B cell (primary cell): ENCODE results near the gene KIF25. TPM values are rescaled to one million over a fixed set of nuclear protein-coding genes. Genes with fewer than 3 reads are reported as not detected.

ENCODE experiments used
- ATAC-seq: fragments of 200-7000 bp; cut with Tn5 transposase; one replicate; pipeline ENCODE4 v1.10.0; 2021; ENCODE audit warnings: low read depth, mild to moderate bottlenecking, moderate number of reproducible peaks, moderate library complexity
- CTCF ChIA-PET: fragments of 350-600 bp; sonication (Branson Sonifier 250); formaldehyde crosslinking; loops from one replicate; lab custom pipeline; 2021; ENCODE audit warnings: antibody characterized with exemption, inconsistent platforms; lab: Charles Lee
- POLR2A ChIA-PET: fragments of 350-600 bp; sonication (Branson Sonifier 250); formaldehyde crosslinking; loops from one replicate; lab custom pipeline; 2021; ENCODE audit warnings: antibody characterized with exemption; lab: Charles Lee
- DNase-seq: peaks from one replicate; pipeline ENCODE4 v3.0.0; 2013
- H2AFZ ChIP-seq: 2 replicates; pipeline ENCODE4 v1.6.1; 2012; ENCODE audit warnings: mild to moderate bottlenecking, low read depth, low read length; ENCODE audit not compliant: insufficient read depth, poor library complexity, severe bottlenecking
- H3K27ac ChIP-seq, 2 donors: 1 replicate in 1 of 2; 2 replicates in 1 of 2; pipeline ENCODE4 v1.5.1; 2012 to 2013; ENCODE audit warnings: low read length in 2 of 2, mild to moderate bottlenecking in 2 of 2, moderate library complexity in 1 of 2
- H3K27me3 ChIP-seq, 4 experiments: fragments of 200-600 bp in 1 of 4; sonication (generic) in 1 of 4; replicated peaks in 1 of 4; 1 replicate in 2 of 4; 2 replicates in 2 of 4; pipeline versions ENCODE4 v1.6.1 to v1.7.0; 2013 to 2016; ENCODE audit warnings: low read length in 3 of 4, mild to moderate bottlenecking in 2 of 4, mixed read lengths in 1 of 4, moderate library complexity in 1 of 4; ENCODE audit not compliant: insufficient read depth in 4 of 4, control insufficient read depth in 3 of 4; ENCODE audit errors: control extremely low read depth in 1 of 4
- H3K36me3 ChIP-seq, 2 experiments: replicated peaks in 1 of 2; 1 replicate in 1 of 2; 2 replicates in 1 of 2; pipeline versions ENCODE4 v1.6.1 to v1.7.1; 2013; ENCODE audit warnings: low read length in 1 of 2; ENCODE audit not compliant: insufficient read depth in 2 of 2, control insufficient read depth in 1 of 2; ENCODE audit errors: control extremely low read depth in 1 of 2, extremely low read depth in 1 of 2
- H3K4me1 ChIP-seq, 2 donors: fragments of 200-600 bp in 1 of 2; sonication (generic) in 1 of 2; 1 replicate in 1 of 2; 2 replicates in 1 of 2; pipeline versions ENCODE4 v1.5.1 to v1.6.1; 2013 to 2017; ENCODE audit warnings: low read length in 2 of 2; ENCODE audit not compliant: control insufficient read depth in 2 of 2, insufficient read depth in 2 of 2
- H3K4me2 ChIP-seq: replicated peaks from 2 replicates; pipeline ENCODE3; 2012; ENCODE audit warnings: mild to moderate bottlenecking, low read depth, low read length; ENCODE audit not compliant: poor library complexity, severe bottlenecking
- H3K4me3 ChIP-seq, 5 experiments: fragments of 200-600 bp in 1 of 5; sonication (generic) in 1 of 5; 1 replicate in 3 of 5; 2 replicates in 2 of 5; pipeline versions ENCODE4 v1.5.1 to v1.7.0; 2011 to 2016; ENCODE audit warnings: low read length in 4 of 5, mild to moderate bottlenecking in 4 of 5, low read depth in 2 of 5, control low read depth in 1 of 5, moderate library complexity in 1 of 5; ENCODE audit not compliant: insufficient read depth in 1 of 5; ENCODE audit errors: control extremely low read depth in 1 of 5, extremely low read depth in 1 of 5
- H3K79me2 ChIP-seq: fragments of 200-600 bp; sonication (generic); one replicate; pipeline ENCODE4 v1.6.0; 2016; ENCODE audit warnings: low read length; ENCODE audit not compliant: control insufficient read depth, insufficient read depth
- H3K9ac ChIP-seq: fragments of 200-600 bp; sonication (generic); 2 replicates; pipeline ENCODE4 v1.6.1; 2017; ENCODE audit warnings: mild to moderate bottlenecking, low read length, moderate library complexity
- H3K9me3 ChIP-seq, 3 donors: one replicate each; pipeline versions ENCODE4 v1.6.1 to v1.7.1; 2013; ENCODE audit warnings: low read length in 2 of 3; ENCODE audit not compliant: control insufficient read depth in 2 of 3, insufficient read depth in 1 of 3; ENCODE audit errors: control extremely low read depth in 1 of 3
- H4K20me1 ChIP-seq: 2 replicates; pipeline ENCODE4 v1.6.0; 2012; ENCODE audit warnings: mild to moderate bottlenecking, low read length; ENCODE audit not compliant: insufficient read depth, control insufficient read depth, poor library complexity, severe bottlenecking
- H3K27ac Mint-ChIP-seq: one replicate; pipeline ENCODE4 v1.8.0; 2021; ENCODE audit warnings: mixed read lengths
- H3K27me3 Mint-ChIP-seq: one replicate; pipeline ENCODE4 v1.8.0; 2021; ENCODE audit warnings: mixed read lengths
- H3K4me1 Mint-ChIP-seq: one replicate; pipeline ENCODE4 v1.8.0; 2021; ENCODE audit warnings: mixed read lengths
- H3K4me3 Mint-ChIP-seq: one replicate; pipeline ENCODE4 v1.8.0; 2021; ENCODE audit warnings: mixed read lengths
- H3K9me3 Mint-ChIP-seq: one replicate; pipeline ENCODE4 v1.8.0; 2022; ENCODE audit warnings: mixed read lengths; ENCODE audit not compliant: insufficient read depth
- EZH2 ChIP-seq: IDR thresholded peaks from 2 replicates; pipeline ENCODE4 v1.6.1; 2012; ENCODE audit warnings: borderline replicate concordance, low read depth, mild to moderate bottlenecking, moderate library complexity, low read length; ENCODE audit not compliant: insufficient read depth, poor library complexity, severe bottlenecking
- WGBS: methylation state at CpG from one replicate; pipeline ENCODE4 v1.1.5; 2013; ENCODE audit warnings: missing lambda C conversion rate; ENCODE audit not compliant: insufficient coverage; 5-methylcytosine and 5-hydroxymethylcytosine counted together
- intact Hi-C: fragments of 100-400 bp; cut with micrococcal nuclease; formaldehyde crosslinking; loops from one replicate; pipeline ENCODE4 v1.10.0; 2022
- polyA plus RNA-seq: library from polyadenylated mRNA; depleted of rRNA; stranded (reverse); fragments of >200 nt; gene quantifications from 2 replicates; pipeline ENCODE4 v1.2.3, GENCODE V29; 2012
- total RNA-seq, 2 donors: library from RNA; stranded (reverse); fragments of 120-200 nt in 1 of 2; gene quantifications; 1 replicate in 1 of 2; 2 replicates in 1 of 2; pipeline versions ENCODE4 v1.2.3 to v1.2.4, GENCODE V29; 2013 to 2022
- TF ChIP-seq, protein P1 (sequence below): fragments of 200-600 bp; IDR thresholded peaks from one replicate; pipeline ENCODE4 v1.8.0; 2022; ENCODE audit warnings: antibody characterized with exemption, mild to moderate bottlenecking

Gene KIF25
- total and polyA plus RNA-seq, 2 donors (not counting 1 experiment from before 2014, with no cell fraction given): not detected

DNA sequence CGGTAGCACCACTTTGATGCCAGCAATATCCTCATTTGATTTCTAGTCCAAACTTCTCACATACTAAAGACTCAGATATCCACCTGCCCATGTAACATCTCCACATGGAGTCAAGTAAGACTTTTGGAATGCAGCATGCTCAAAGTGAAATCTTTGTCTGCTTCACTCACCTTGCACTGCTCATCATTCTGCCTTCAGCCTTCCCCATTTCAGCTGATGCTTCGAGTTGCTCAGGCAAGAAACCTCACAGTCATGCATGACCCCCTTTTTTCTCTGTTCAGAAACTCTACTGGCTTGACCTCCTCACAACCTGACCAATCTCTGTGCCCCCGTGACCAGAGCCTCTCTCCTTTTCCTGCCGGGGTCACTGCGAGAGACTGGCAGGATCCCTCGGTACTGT, 41.0 kb upstream of the KIF25 start:
- intact Hi-C loops: no loop called here
- H3K27ac Mint-ChIP-seq: no peak overlapping the region
- no peaks in the 10 kb centered on the region for H3K4me1 Mint-ChIP-seq
- H3K4me3 Mint-ChIP-seq: no peak overlapping the region
- no peak for ATAC-seq
- 85% methylated on average over 6 of the region's 6 CpGs for WGBS
- H3K4me2 ChIP-seq: no peak overlapping the region
- H3K4me3 ChIP-seq: no peak overlapping the region
- H3K79me2 ChIP-seq: no peaks in the 10 kb centered on the region
- no peaks in the 10 kb centered on the region for H4K20me1 ChIP-seq
- TF ChIP-seq, protein P1, sequence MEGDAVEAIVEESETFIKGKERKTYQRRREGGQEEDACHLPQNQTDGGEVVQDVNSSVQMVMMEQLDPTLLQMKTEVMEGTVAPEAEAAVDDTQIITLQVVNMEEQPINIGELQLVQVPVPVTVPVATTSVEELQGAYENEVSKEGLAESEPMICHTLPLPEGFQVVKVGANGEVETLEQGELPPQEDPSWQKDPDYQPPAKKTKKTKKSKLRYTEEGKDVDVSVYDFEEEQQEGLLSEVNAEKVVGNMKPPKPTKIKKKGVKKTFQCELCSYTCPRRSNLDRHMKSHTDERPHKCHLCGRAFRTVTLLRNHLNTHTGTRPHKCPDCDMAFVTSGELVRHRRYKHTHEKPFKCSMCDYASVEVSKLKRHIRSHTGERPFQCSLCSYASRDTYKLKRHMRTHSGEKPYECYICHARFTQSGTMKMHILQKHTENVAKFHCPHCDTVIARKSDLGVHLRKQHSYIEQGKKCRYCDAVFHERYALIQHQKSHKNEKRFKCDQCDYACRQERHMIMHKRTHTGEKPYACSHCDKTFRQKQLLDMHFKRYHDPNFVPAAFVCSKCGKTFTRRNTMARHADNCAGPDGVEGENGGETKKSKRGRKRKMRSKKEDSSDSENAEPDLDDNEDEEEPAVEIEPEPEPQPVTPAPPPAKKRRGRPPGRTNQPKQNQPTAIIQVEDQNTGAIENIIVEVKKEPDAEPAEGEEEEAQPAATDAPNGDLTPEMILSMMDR: no peak
- no peak for TF ChIP-seq EZH2
- H3K27me3 Mint-ChIP-seq: no peaks in the 10 kb centered on the region
- no peaks in the 10 kb centered on the region for H3K9me3 Mint-ChIP-seq
- H3K27ac ChIP-seq: no peak overlapping the region
- no peaks in the 10 kb centered on the region for H3K9me3 ChIP-seq
- no peak overlapping the region for H2AFZ ChIP-seq
- POLR2A ChIA-PET: no interaction called here
- no peaks in the 10 kb centered on the region for H3K36me3 ChIP-seq
- no peak overlapping the region for H3K9ac ChIP-seq
- no peak for DNase-seq
- CTCF ChIA-PET: no interaction called here
- H3K27me3 ChIP-seq: no peaks in the 10 kb centered on the region
- H3K4me1 ChIP-seq: no peaks in the 10 kb centered on the region

GRCh38 chr6:167956983-167957492, 40.4 kb upstream of the KIF25 start:
- no peaks in the 10 kb centered on the region for H3K27me3 Mint-ChIP-seq

More at GRCh38 chr6:167956983-167957492, 40.4 kb upstream of the KIF25 start:
- no peaks in the 10 kb centered on the region for H4K20me1 ChIP-seq
- H3K4me3 ChIP-seq: no peak overlapping the region
- H2AFZ ChIP-seq: no peak overlapping the region
- H3K36me3 ChIP-seq: no peaks in the 10 kb centered on the region
- ATAC-seq (no peak), DNase-seq (no peak)
- Mint-ChIP-seq H3K9me3 (no peaks in the 10 kb centered on the region), H3K4me1 (no peaks in the 10 kb centered on the region), H3K4me3 (no peak overlapping the region), H3K27ac (no peak overlapping the region)
- ChIA-PET CTCF (no interaction called here), POLR2A (no interaction called here)
- H3K27me3 ChIP-seq: no peaks in the 10 kb centered on the region
- no peaks in the 10 kb centered on the region for H3K4me1 ChIP-seq
- no peak overlapping the region for H3K9ac ChIP-seq
- H3K9me3 ChIP-seq: no peaks in the 10 kb centered on the region
- no peak for TF ChIP-seq EZH2
- TF ChIP-seq, protein P1: no peak
- intact Hi-C loops: no loop called here
- 97% methylated on average over 7 of the region's 8 CpGs for WGBS
- H3K4me2 ChIP-seq: no peak overlapping the region
- no peaks in the 10 kb centered on the region for H3K79me2 ChIP-seq
- H3K27ac ChIP-seq: no peak overlapping the region
